Endothelial cell of umbilical vein (primary cell): Measurements from ENCODE around the gene FMO2. TPM values are rescaled to one million over a fixed set of nuclear protein-coding genes. Genes with fewer than 3 reads are reported as not detected.

Source experiments
- BruUV-seq: library from RNA; stranded (reverse); fragments of 400-500 nt; replicated peaks from 2 replicates; lab custom pipeline; 2021; lab: Mats Ljungman, UMichigan
- CTCF ChIA-PET: fragments of 300-600, 350-600 bp; sonication (Branson Sonifier 250); formaldehyde crosslinking; loops from one replicate; lab custom pipeline; 2021; ENCODE audit warnings: antibody characterized with exemption, inconsistent platforms; lab: Charles Lee
- POLR2A ChIA-PET: fragments of 300-600, 350-600 bp; sonication (Branson Sonifier 250); formaldehyde crosslinking; loops from one replicate; lab custom pipeline; 2021; ENCODE audit warnings: antibody characterized with exemption, inconsistent platforms; lab: Charles Lee
- DNase-seq: peaks from one replicate; pipeline ENCODE4 v3.0.0-alpha.2; 2011; ENCODE audit warnings: low read depth, low spot score
- FAIRE-seq: peaks from 2 replicates; lab custom pipeline; 2011; peaks lifted over from hg19 to GRCh38; lab: Jason Lieb, UNC
- H2AFZ ChIP-seq: 2 replicates; pipeline ENCODE4 v1.6.0; 2012; ENCODE audit warnings: low read depth, low read length, control low read depth, inconsistent platforms
- H3K27ac ChIP-seq: 2 replicates; pipeline ENCODE4 v1.5.1; 2011; ENCODE audit warnings: low read depth, mild to moderate bottlenecking, control low read depth, low read length, moderate library complexity; ENCODE audit not compliant: insufficient read depth
- H3K27me3 ChIP-seq, 2 experiments: 2 replicates each; pipeline versions ENCODE4 v1.6.0 to v1.6.1; 2011; ENCODE audit warnings: low read length in 2 of 2, mixed read lengths in 1 of 2; ENCODE audit not compliant: control insufficient read depth in 2 of 2, insufficient read depth in 2 of 2
- H3K36me3 ChIP-seq, 2 experiments: 2 replicates in 1 of 2; 3 replicates in 1 of 2; pipeline ENCODE4 v1.5.1; 2011; ENCODE audit warnings: low read length in 2 of 2, mild to moderate bottlenecking in 1 of 2, moderate library complexity in 1 of 2; ENCODE audit not compliant: control insufficient read depth in 2 of 2, insufficient read depth in 2 of 2; ENCODE audit errors: extremely low read depth in 1 of 2
- H3K4me1 ChIP-seq: 3 replicates; pipeline ENCODE4 v1.5.1; 2011; ENCODE audit warnings: mild to moderate bottlenecking, low read length; ENCODE audit not compliant: control insufficient read depth, insufficient read depth; ENCODE audit errors: extremely low read depth
- H3K4me2 ChIP-seq: 2 replicates; pipeline ENCODE4 v1.6.1; 2011; ENCODE audit warnings: low read length, control low read depth, mixed read lengths; ENCODE audit not compliant: insufficient read depth
- H3K4me3 ChIP-seq, 3 experiments: fragments of 200-600 bp in 1 of 3; sonication (generic), shearing (Covaris generic) in 1 of 3; replicated peaks in 1 of 3; 2 replicates each; pipeline ENCODE4 v1.5.1; 2011 to 2016; ENCODE audit warnings: control low read depth in 3 of 3, low read length in 3 of 3, mild to moderate bottlenecking in 2 of 3, inconsistent platforms in 1 of 3, low read depth in 1 of 3, moderate library complexity in 1 of 3; ENCODE audit not compliant: insufficient read depth in 1 of 3
- H3K79me2 ChIP-seq: 2 replicates; pipeline ENCODE4 v1.6.0; 2012; ENCODE audit warnings: low read length, inconsistent platforms; ENCODE audit not compliant: control insufficient read depth, insufficient read depth
- H3K9ac ChIP-seq: replicated peaks from 2 replicates; pipeline ENCODE3; 2011; ENCODE audit warnings: low read length, control low read depth; ENCODE audit not compliant: insufficient read depth; ENCODE audit errors: extremely low read depth
- H3K9me1 ChIP-seq: replicated peaks from 3 replicates; pipeline ENCODE4 v1.6.0; 2011; ENCODE audit warnings: mild to moderate bottlenecking, low read length; ENCODE audit not compliant: control insufficient read depth, insufficient read depth; ENCODE audit errors: extremely low read depth
- H3K9me3 ChIP-seq: replicated peaks from 2 replicates; pipeline ENCODE4 v1.5.1; 2012; ENCODE audit warnings: low read length, inconsistent platforms; ENCODE audit not compliant: control insufficient read depth, insufficient read depth
- H4K20me1 ChIP-seq: replicated peaks from 2 replicates; pipeline ENCODE3; 2011; ENCODE audit warnings: mild to moderate bottlenecking, low read length; ENCODE audit not compliant: control insufficient read depth, insufficient read depth; ENCODE audit errors: extremely low read depth
- EZH2 ChIP-seq: IDR thresholded peaks from 2 replicates; pipeline ENCODE4 v1.6.1; 2012; ENCODE audit warnings: borderline replicate concordance, low read depth, mild to moderate bottlenecking, moderate library complexity, low read length, inconsistent platforms; ENCODE audit not compliant: severe bottlenecking
- FOS ChIP-seq: IDR thresholded peaks from 2 replicates; pipeline ENCODE4 v1.6.1; 2011; ENCODE audit warnings: mild to moderate bottlenecking, low read length, moderate library complexity, borderline replicate concordance; ENCODE audit not compliant: insufficient read depth
- GATA2 ChIP-seq: IDR thresholded peaks from 2 replicates; pipeline ENCODE4 v1.7.0; 2011; ENCODE audit warnings: low read depth, mild to moderate bottlenecking, moderate library complexity, mixed read lengths, low read length; ENCODE audit not compliant: insufficient read length, insufficient read depth
- POLR2A ChIP-seq: IDR thresholded peaks from 2 replicates; pipeline ENCODE4 v1.6.1; 2012; ENCODE audit warnings: low read depth, mild to moderate bottlenecking, control low read depth, low read length
- dilution Hi-C: fragments of 300-500 bp; cut with MboI; formaldehyde crosslinking; loops from one replicate; pipeline ENCODE4 v1.15.0; 2019; ENCODE audit warnings: low sequenced_read_pairs; ENCODE audit not compliant: extremely low pct_ligation_motif_present
- intact Hi-C: fragments of 100-400 bp; cut with micrococcal nuclease; formaldehyde crosslinking; loops from one replicate; pipeline ENCODE4 v1.10.0; 2022
- polyA plus RNA-seq, 4 experiments: library from polyadenylated mRNA; depleted of rRNA in 3 of 4; stranded (reverse) in 3 of 4; unstranded in 1 of 4; fragments of >200 nt; gene quantifications; 2 replicates each; pipeline versions ENCODE4 v1.2.1 to v1.2.3, GENCODE V29; 2011 to 2012; ENCODE audit warnings: missing spikeins in 1 of 4
- total RNA-seq: library from RNA; stranded (reverse); gene quantifications from 2 replicates; pipeline ENCODE4 v1.2.3, GENCODE V29; 2021

Gene FMO2
- total and polyA plus RNA-seq, 2 donors (not counting 3 experiments of a cell fraction or from before 2014, with no cell fraction given): not detected

GRCh38 chr1:171254859-171255258 is 69.8 kb downstream of the FMO2 start:
- no peaks in the 10 kb centered on the region for H3K9me3 ChIP-seq
- no TSS peak for BruUV-seq
- H3K27me3 ChIP-seq: peaks cover 4 to 12% of the 10 kb centered on the region in 2 experiments
- H3K4me3 ChIP-seq: no peak overlapping the region
- H3K4me1 ChIP-seq: no peaks in the 10 kb centered on the region
- no peak for DNase-seq
- no peak for TF ChIP-seq FOS
- TF ChIP-seq POLR2A: no peak
- no peak for TF ChIP-seq GATA2
- dilution Hi-C loops: no loop called here
- FAIRE-seq: no peak
- no peak overlapping the region for H3K4me2 ChIP-seq
- no peaks in the 10 kb centered on the region for H3K79me2 ChIP-seq
- H3K9ac ChIP-seq: no peak overlapping the region
- no peaks in the 10 kb centered on the region for H3K9me1 ChIP-seq
- no peak overlapping the region for H2AFZ ChIP-seq
- H4K20me1 ChIP-seq: no peaks in the 10 kb centered on the region
- intact Hi-C loops: no loop called here
- CTCF ChIA-PET: interaction anchor here (2.1 to 2.4 kb wide), 2 partner anchors 9 to 59 kb away, joined by 7 to 9 read pairs; partner anchors contain the start of gene FMO4
- H3K27ac ChIP-seq: no peak overlapping the region
- H3K36me3 ChIP-seq: no peaks in the 10 kb centered on the region
- POLR2A ChIA-PET: no interaction called here

DNA sequence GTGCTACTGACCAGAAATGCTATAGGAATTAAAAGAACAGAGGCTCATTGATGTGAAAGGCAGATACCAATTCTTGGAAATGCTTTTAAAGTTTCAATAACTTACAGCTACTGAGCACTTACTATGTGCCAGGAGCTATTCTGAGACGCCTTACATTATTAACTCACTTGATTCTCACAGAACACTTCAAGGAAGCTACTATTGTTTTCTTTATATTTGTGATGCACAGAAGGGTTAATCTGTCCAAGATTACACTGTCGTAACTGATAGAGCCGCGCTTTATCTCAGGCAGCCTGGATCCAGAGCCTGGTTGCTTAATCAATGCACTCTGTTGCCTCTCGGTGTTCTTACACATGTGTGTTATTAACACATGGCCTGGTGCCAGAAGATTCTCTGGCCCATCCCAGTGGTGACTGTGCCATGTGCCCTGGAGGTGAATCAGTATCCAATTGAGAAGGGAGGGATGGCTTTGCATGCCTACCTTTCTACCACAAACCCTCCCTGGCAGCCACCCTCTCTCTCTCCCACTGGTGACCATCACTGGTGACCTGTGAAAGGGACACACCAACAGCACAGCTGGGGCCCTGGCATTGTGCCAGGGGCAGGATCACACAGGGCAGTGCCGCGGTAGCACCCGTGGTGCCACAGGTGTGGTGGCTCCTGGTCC is 72.0 kb downstream of the FMO2 start:
- dilution Hi-C loops: no loop called here
- Histone ChIP-seq H3K4me3 (no peak overlapping the region), H2AFZ (no peak overlapping the region), H3K27me3 (peaks cover 0 to 3% of the 10 kb centered on the region in 2 experiments), H3K27ac (no peak overlapping the region), H3K79me2 (no peaks in the 10 kb centered on the region), H3K9ac (no peak overlapping the region), H3K36me3 (no peaks in the 10 kb centered on the region), H3K9me3 (no peaks in the 10 kb centered on the region), H3K4me2 (no peak overlapping the region), H3K4me1 (no peaks in the 10 kb centered on the region), H4K20me1 (no peaks in the 10 kb centered on the region), H3K9me1 (no peaks in the 10 kb centered on the region)
- no TSS peak for BruUV-seq
- FAIRE-seq (no peak), DNase-seq (no peak)
- intact Hi-C loops: no loop called here
- TF ChIP-seq EZH2: no peak
- POLR2A ChIA-PET: no interaction called here
- CTCF ChIA-PET: interaction anchor here (2.9 kb wide), 1 partner anchor 12 kb away, joined by 19 read pairs; no protein-coding TSS in a partner anchor
